ENCODE results near the gene PROP1.
"Not testable (repeated sequence)": the region's sequence is repeated elsewhere in the genome, so short reads cannot be mapped to it uniquely, and the experiment has no call there.

The PROP1 gene

GRCh38 chr5:177943805-177944736 lies 52.0 kb downstream of the PROP1 start:
- peak in 3 of 5 donors; percentile 17 to 36 (median 18) for DNase-seq

GRCh38 chr5:177942896-177943295 lies 53.1 kb downstream of the PROP1 start:
- not testable (repeated sequence) for DNase-seq

Measured in T-helper 1 cell (primary cell).